Kidney (tissue), 14 donors: ENCODE data around the gene TBX15. TPM values are rescaled to one million over a fixed set of nuclear protein-coding genes. Genes with fewer than 3 reads are reported as not detected.

ENCODE experiments used
- DNase-seq, 5 donors: peaks; one replicate each; pipeline ENCODE4 v3.0.0-alpha.2; 2013 to 2020
- FAIRE-seq: peaks from 2 replicates; lab custom pipeline; 2012; peaks lifted over from hg19 to GRCh38; lab: Jason Lieb, UNC
- H3K27ac ChIP-seq, 2 donors: one replicate each; pipeline ENCODE4 v1.7.0; 2013; ENCODE audit warnings: low read depth in 2 of 2, low read length in 2 of 2, inconsistent platforms in 1 of 2
- H3K27me3 ChIP-seq: one replicate; pipeline ENCODE4 v1.7.1; 2013; ENCODE audit warnings: low read length, inconsistent platforms; ENCODE audit not compliant: control insufficient read depth, insufficient read depth
- H3K36me3 ChIP-seq, 3 donors: one replicate each; pipeline versions ENCODE4 v1.7.0 to v1.7.1; 2013; ENCODE audit warnings: low read length in 3 of 3, control low read depth in 1 of 3, inconsistent platforms in 1 of 3; ENCODE audit not compliant: insufficient read depth in 3 of 3, control insufficient read depth in 2 of 3
- H3K4me1 ChIP-seq, 3 donors: one replicate each; pipeline versions ENCODE4 v1.7.0 to v1.7.1; 2013; ENCODE audit warnings: low read length in 3 of 3, inconsistent platforms in 1 of 3, low read depth in 1 of 3; ENCODE audit not compliant: control insufficient read depth in 2 of 3, insufficient read depth in 2 of 3
- H3K4me3 ChIP-seq, 3 donors: one replicate each; pipeline versions ENCODE4 v1.7.0 to v1.8.1; 2013; ENCODE audit warnings: low read length in 3 of 3, control low read depth in 1 of 3, inconsistent platforms in 1 of 3
- H3K9ac ChIP-seq, 3 donors: one replicate each; pipeline versions ENCODE4 v1.7.0 to v1.7.1; 2013; ENCODE audit warnings: low read length in 3 of 3, control low read depth in 1 of 3, inconsistent platforms in 1 of 3
- H3K9me3 ChIP-seq, 3 donors: one replicate each; pipeline versions ENCODE4 v1.7.0 to v1.7.1; 2013; ENCODE audit warnings: low read length in 3 of 3, control low read depth in 1 of 3, inconsistent platforms in 1 of 3; ENCODE audit not compliant: control insufficient read depth in 2 of 3, insufficient read depth in 1 of 3
- intact Hi-C: fragments of 100-400 bp; cut with DNase I; formaldehyde crosslinking; loops from one replicate; pipeline ENCODE4 v1.11.1; 2022
- polyA plus RNA-seq: library from polyadenylated mRNA; stranded (reverse); fragments of 350-450 nt; fragmentation: Illumina TruSeq; extraction: RNeasy Lipid Tissue Mini Kit (QIAGEN cat#74804); gene quantifications from one replicate; pipeline ENCODE4 v1.2.3, GENCODE V29; 2014; ENCODE audit warnings: low read depth, low replicate concordance; ENCODE audit not compliant: insufficient read depth
- total RNA-seq: library from RNA; stranded (reverse); fragmentation: NEBNext Ultra II Directional; extraction: Animal tissue kit (Norgen Biotek cat#: 25700); gene quantifications from one replicate; pipeline ENCODE4 v1.2.1, GENCODE V29; 2021
- TF ChIP-seq, protein P1 (sequence below): IDR thresholded peaks from 3 replicates; pipeline ENCODE4 v1.5.1; 2012; ENCODE audit warnings: mild to moderate bottlenecking, moderate library complexity, borderline replicate concordance; ENCODE audit not compliant: insufficient read depth; ENCODE audit errors: extremely low read depth
- donor health status: control.
- donor health status: control.
- donor health status: control.
- donor health status: control.
- donor health status: control.
- donor health status: DM: yes; HTN: yes; CAD: no.
- donor health status: Normal renal cell carcinoma (clear cell type).

The TBX15 gene
- total and polyA plus RNA-seq, 2 donors from 2014 or later = 0.82 TPM; not detected in 1

DNA sequence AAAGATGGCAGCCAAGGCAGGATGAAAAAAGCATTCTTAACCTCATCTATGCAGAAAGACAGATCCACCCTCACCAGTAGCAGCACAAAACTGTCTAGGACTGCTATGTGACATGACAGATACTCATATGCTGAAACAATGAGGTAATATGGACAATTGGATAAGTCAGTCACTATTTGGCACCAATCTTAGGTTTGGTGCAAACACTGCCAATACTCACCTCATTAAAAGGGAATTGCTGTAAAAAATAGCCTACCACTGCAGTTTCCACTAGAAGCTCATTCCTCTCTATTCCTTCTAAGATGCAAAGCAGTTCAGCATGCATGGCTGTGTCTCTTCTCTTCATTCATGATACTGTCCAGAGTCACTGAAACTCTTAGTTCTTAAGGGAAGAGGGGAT, 91.7 kb downstream of the TBX15 start:
- no peaks in the 10 kb centered on the region for H3K36me3 ChIP-seq
- no peaks in the 10 kb centered on the region for H3K27me3 ChIP-seq
- H3K4me3 ChIP-seq = no peak overlapping the region
- FAIRE-seq (no peak), DNase-seq (no peak)
- no peaks in the 10 kb centered on the region for H3K4me1 ChIP-seq
- TF ChIP-seq, protein P1, sequence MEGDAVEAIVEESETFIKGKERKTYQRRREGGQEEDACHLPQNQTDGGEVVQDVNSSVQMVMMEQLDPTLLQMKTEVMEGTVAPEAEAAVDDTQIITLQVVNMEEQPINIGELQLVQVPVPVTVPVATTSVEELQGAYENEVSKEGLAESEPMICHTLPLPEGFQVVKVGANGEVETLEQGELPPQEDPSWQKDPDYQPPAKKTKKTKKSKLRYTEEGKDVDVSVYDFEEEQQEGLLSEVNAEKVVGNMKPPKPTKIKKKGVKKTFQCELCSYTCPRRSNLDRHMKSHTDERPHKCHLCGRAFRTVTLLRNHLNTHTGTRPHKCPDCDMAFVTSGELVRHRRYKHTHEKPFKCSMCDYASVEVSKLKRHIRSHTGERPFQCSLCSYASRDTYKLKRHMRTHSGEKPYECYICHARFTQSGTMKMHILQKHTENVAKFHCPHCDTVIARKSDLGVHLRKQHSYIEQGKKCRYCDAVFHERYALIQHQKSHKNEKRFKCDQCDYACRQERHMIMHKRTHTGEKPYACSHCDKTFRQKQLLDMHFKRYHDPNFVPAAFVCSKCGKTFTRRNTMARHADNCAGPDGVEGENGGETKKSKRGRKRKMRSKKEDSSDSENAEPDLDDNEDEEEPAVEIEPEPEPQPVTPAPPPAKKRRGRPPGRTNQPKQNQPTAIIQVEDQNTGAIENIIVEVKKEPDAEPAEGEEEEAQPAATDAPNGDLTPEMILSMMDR = no peak
- H3K9ac ChIP-seq = no peak overlapping the region
- H3K27ac ChIP-seq = no peak overlapping the region
- intact Hi-C loops = no loop called here
- no peaks in the 10 kb centered on the region for H3K9me3 ChIP-seq

DNA sequence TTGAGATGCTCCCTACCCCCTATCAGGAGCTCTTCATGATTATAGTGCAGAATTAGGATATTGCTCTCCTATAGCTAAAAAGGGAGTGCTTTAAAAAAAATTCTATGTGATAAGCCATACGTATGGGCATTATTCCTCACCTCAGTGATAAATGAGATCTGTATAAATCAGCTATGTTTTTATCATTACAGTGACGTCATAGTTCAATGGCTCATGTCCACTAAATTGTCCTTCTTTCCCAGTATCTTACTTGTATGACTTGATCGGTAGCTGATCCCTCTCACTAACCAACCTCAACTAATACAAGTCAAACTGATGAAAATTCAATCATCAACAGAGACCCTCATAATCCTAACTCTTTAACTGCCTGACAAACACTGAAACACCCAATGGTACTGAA, 93.3 kb downstream of the TBX15 start:
- no peak overlapping the region for H3K9ac ChIP-seq
- DNase-seq (no peak), FAIRE-seq (no peak)
- TF ChIP-seq, protein P1 = no peak
- no peaks in the 10 kb centered on the region for H3K36me3 ChIP-seq
- no peak overlapping the region for H3K4me3 ChIP-seq
- H3K4me1 ChIP-seq = no peaks in the 10 kb centered on the region
- H3K9me3 ChIP-seq = no peaks in the 10 kb centered on the region
- intact Hi-C loops = no loop called here
- no peak overlapping the region for H3K27ac ChIP-seq
- no peaks in the 10 kb centered on the region for H3K27me3 ChIP-seq

DNA sequence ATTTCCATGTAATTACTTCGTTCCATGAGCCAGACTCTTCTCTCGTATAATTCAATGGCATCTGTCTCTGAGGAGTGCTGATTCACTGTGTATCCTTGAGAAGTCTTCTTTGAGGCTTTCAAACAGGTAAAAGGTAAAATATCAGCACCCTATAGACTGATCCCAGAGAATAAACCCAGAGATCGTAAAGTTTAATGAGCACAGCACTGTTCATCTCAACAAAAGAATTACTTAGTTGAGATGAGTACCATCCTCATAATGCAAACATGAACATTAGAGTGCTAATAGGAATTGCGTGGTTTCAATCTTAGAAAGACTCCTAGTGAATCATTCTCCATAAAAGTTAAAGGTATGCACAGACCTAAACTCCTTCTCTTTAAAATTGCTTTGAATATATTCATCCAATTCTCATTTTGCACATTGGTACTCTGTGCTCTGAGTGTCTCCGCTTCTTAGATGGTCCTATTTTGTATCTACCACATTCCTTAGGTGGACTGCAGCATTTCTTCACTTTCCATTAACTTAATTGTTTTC, 97.2 kb downstream of the TBX15 start:
- intact Hi-C loops = no loop called here
- FAIRE-seq = no peak

More for the DNA sequence above, 97.2 kb downstream of the TBX15 start:
- H3K27ac ChIP-seq = no peak overlapping the region
- H3K27me3 ChIP-seq = no peaks in the 10 kb centered on the region
- no peak for DNase-seq
- H3K4me1 ChIP-seq = no peaks in the 10 kb centered on the region
- TF ChIP-seq, protein P1 = no peak
- no peak overlapping the region for H3K9ac ChIP-seq
- H3K9me3 ChIP-seq = no peaks in the 10 kb centered on the region
- no peaks in the 10 kb centered on the region for H3K36me3 ChIP-seq
- H3K4me3 ChIP-seq = no peak overlapping the region
